ENCODE results near the gene PLSCR1.

PLSCR1 gene

GRCh38 chr3:146468234-146468633 is 76.2 kb downstream of the PLSCR1 start:
- no peak for TF ChIP-seq PATZ1 (CRISPR knock-in tag; IDR thresholded peaks at IDR 0.05; ENCODE audit: borderline replicate concordance)
- no peak for TF ChIP-seq CREB5 (CRISPR knock-in tag; IDR thresholded peaks at IDR 0.05; ENCODE audit: low read depth)
- TF ChIP-seq ISL1 (CRISPR knock-in tag; IDR thresholded peaks at IDR 0.05) = no peak
- TF ChIP-seq OSR1 (CRISPR knock-in tag; IDR thresholded peaks at IDR 0.05) = no peak
- TF ChIP-seq POU6F1 (CRISPR knock-in tag; IDR thresholded peaks at IDR 0.05; ENCODE audit: borderline replicate concordance, low read depth) = no peak
- no peak for TF ChIP-seq ESRRG (CRISPR knock-in tag; IDR thresholded peaks at IDR 0.05)
- TF ChIP-seq TSHZ2 (CRISPR knock-in tag; IDR thresholded peaks at IDR 0.05) = no peak
- no peak for TF ChIP-seq ARNTL (CRISPR knock-in tag; IDR thresholded peaks at IDR 0.05; ENCODE audit: borderline replicate concordance, low read depth)
- no peak for TF ChIP-seq ZFP30 (CRISPR knock-in tag; IDR thresholded peaks at IDR 0.05)
- TF ChIP-seq GLIS3 (CRISPR knock-in tag; IDR thresholded peaks at IDR 0.05) = no peak
- TF ChIP-seq ZNF8 (CRISPR knock-in tag; IDR thresholded peaks at IDR 0.05) = no peak
- TF ChIP-seq BACH2 (CRISPR knock-in tag; IDR thresholded peaks at IDR 0.05; ENCODE audit: borderline replicate concordance) = no peak
- no peak for ATAC-seq

GRCh38 chr3:146466604-146467003 is 77.8 kb downstream of the PLSCR1 start:
- ATAC-seq = no peak
- TF ChIP-seq CSRNP3 (CRISPR knock-in tag; IDR thresholded peaks at IDR 0.05) (no peak), BACH2 (CRISPR knock-in tag; IDR thresholded peaks at IDR 0.05; ENCODE audit: borderline replicate concordance) (no peak), OSR1 (CRISPR knock-in tag; IDR thresholded peaks at IDR 0.05) (no peak), ZFP30 (CRISPR knock-in tag; IDR thresholded peaks at IDR 0.05) (no peak), PPARA (CRISPR knock-in tag; IDR thresholded peaks at IDR 0.05; ENCODE audit: borderline replicate concordance) (no peak), GLIS3 (CRISPR knock-in tag; IDR thresholded peaks at IDR 0.05) (no peak), ESRRG (CRISPR knock-in tag; IDR thresholded peaks at IDR 0.05) (no peak), ZNF70 (CRISPR knock-in tag; IDR thresholded peaks at IDR 0.05) (no peak), ARNTL (CRISPR knock-in tag; IDR thresholded peaks at IDR 0.05; ENCODE audit: borderline replicate concordance, low read depth) (no peak), TOX (CRISPR knock-in tag; IDR thresholded peaks at IDR 0.05; ENCODE audit: borderline replicate concordance) (no peak), PATZ1 (CRISPR knock-in tag; IDR thresholded peaks at IDR 0.05; ENCODE audit: borderline replicate concordance) (no peak), CSDC2 (CRISPR knock-in tag; IDR thresholded peaks at IDR 0.05) (no peak), TSHZ2 (CRISPR knock-in tag; IDR thresholded peaks at IDR 0.05) (no peak)
